GM12878 (cell line): Measurements from ENCODE around the gene MAPK13. TPM values are rescaled to one million over a fixed set of nuclear protein-coding genes. Genes with fewer than 3 reads are reported as not detected.

ENCODE experiments used
- CUX1 ChIP-seq: IDR thresholded peaks from 2 replicates; pipeline ENCODE4 v1.6.1; 2012; ENCODE audit warnings: improper control_type of control experiment, low read depth, low read length; ENCODE audit not compliant: insufficient replicate concordance
- IKZF1 ChIP-seq: fragments of 450-650 bp; conservative IDR thresholded peaks from 2 replicates; pipeline ENCODE4 v1.6.1; 2017; ENCODE audit warnings: antibody characterized with exemption, mild to moderate bottlenecking
- REST ChIP-seq: IDR thresholded peaks from 2 replicates; pipeline ENCODE4 v1.6.1; 2012; ENCODE audit warnings: mild to moderate bottlenecking, low read depth, low read length
- ZNF274 ChIP-seq: IDR thresholded peaks from one replicate; pipeline ENCODE4 v1.8.0; 2011; ENCODE audit not compliant: insufficient read length, insufficient read depth
- polyA plus RNA-seq, 11 experiments: library from polyadenylated mRNA; depleted of rRNA in 4 of 11; unstranded in 6 of 11; stranded (reverse) in 5 of 11; fragments of >200 nt; fragmentation: Nextera tagmentation in 4 of 11; fragmentation: Illumina TruSeq in 1 of 11; extraction: Ambion mirVana in 4 of 11; extraction: Trizol in 1 of 11; gene quantifications; 1 replicate in 1 of 11; 2 replicates in 10 of 11; pipeline versions ENCODE4 v1.2.1 to v1.2.3, GENCODE V29; 2011 to 2016; ENCODE audit warnings: inconsistent platforms in 2 of 11, missing spikeins in 2 of 11, low read depth in 1 of 11
- total RNA-seq, 4 experiments: library from RNA; depleted of rRNA in 3 of 4; stranded (reverse); fragments of >200 nt in 3 of 4; fragmentation: Illumina TruSeq in 1 of 4; extraction: Trizol in 1 of 4; gene quantifications; 2 replicates each; pipeline versions ENCODE4 v1.2.1 to v1.2.3, GENCODE V29; 2013 to 2021
- TF ChIP-seq, protein P1 (sequence below): fragments of 450-650 bp; formaldehyde crosslinking; IDR thresholded peaks from 2 replicates; pipeline ENCODE4 v1.4.0; 2022; ENCODE audit warnings: mild to moderate bottlenecking, moderate library complexity
- TF ChIP-seq, protein P2 (sequence below): fragments of 150-350 bp; IDR thresholded peaks from 2 replicates; pipeline ENCODE4 v1.6.1; 2014; ENCODE audit warnings: mild to moderate bottlenecking, low read depth, low read length
- TF ChIP-seq, protein P3 (sequence below): fragments of 450-650 bp; IDR thresholded peaks from 2 replicates; pipeline ENCODE4 v1.6.1; 2017; ENCODE audit warnings: low read depth, mild to moderate bottlenecking, moderate library complexity
- TF ChIP-seq, protein P4 (sequence below): fragments of 450-650 bp; IDR thresholded peaks from 2 replicates; pipeline ENCODE4 v1.6.1; 2017; ENCODE audit warnings: mild to moderate bottlenecking, low read depth, inconsistent platforms; ENCODE audit not compliant: poor library complexity, severe bottlenecking

Gene MAPK13
- total and polyA plus RNA-seq, 10 of the 15 experiments (the other 5 are each of a cell fraction or from before 2014, with no cell fraction given) = 1.8 to 48.0 (median 37.5) TPM

- TF ChIP-seq REST (no peak), IKZF1 (peak; percentile 67; the same call in 1 of the 2 replicates), CUX1 (no peak), ZNF274 (no peak)
- TF ChIP-seq, protein P1, sequence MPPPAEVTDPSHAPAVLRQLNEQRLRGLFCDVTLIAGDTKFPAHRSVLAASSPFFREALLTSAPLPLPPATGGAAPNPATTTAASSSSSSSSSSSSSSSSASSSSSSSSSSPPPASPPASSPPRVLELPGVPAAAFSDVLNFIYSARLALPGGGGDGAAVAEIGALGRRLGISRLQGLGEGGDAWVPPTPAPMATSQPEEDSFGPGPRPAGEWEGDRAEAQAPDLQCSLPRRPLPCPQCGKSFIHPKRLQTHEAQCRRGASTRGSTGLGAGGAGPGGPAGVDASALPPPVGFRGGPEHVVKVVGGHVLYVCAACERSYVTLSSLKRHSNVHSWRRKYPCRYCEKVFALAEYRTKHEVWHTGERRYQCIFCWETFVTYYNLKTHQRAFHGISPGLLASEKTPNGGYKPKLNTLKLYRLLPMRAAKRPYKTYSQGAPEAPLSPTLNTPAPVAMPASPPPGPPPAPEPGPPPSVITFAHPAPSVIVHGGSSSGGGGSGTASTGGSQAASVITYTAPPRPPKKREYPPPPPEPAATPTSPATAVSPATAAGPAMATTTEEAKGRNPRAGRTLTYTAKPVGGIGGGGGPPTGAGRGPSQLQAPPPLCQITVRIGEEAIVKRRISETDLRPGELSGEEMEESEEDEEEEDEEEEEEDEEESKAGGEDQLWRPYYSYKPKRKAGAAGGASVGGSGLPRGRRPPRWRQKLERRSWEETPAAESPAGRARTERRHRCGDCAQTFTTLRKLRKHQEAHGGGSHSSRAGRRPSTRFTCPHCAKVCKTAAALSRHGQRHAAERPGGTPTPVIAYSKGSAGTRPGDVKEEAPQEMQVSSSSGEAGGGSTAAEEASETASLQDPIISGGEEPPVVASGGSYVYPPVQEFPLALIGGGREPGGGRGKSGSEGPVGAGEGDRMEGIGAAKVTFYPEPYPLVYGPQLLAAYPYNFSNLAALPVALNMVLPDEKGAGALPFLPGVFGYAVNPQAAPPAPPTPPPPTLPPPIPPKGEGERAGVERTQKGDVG (CRISPR knock-in tag) = no peak
- TF ChIP-seq, protein P2, sequence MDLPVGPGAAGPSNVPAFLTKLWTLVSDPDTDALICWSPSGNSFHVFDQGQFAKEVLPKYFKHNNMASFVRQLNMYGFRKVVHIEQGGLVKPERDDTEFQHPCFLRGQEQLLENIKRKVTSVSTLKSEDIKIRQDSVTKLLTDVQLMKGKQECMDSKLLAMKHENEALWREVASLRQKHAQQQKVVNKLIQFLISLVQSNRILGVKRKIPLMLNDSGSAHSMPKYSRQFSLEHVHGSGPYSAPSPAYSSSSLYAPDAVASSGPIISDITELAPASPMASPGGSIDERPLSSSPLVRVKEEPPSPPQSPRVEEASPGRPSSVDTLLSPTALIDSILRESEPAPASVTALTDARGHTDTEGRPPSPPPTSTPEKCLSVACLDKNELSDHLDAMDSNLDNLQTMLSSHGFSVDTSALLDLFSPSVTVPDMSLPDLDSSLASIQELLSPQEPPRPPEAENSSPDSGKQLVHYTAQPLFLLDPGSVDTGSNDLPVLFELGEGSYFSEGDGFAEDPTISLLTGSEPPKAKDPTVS = no peak
- TF ChIP-seq, protein P3, sequence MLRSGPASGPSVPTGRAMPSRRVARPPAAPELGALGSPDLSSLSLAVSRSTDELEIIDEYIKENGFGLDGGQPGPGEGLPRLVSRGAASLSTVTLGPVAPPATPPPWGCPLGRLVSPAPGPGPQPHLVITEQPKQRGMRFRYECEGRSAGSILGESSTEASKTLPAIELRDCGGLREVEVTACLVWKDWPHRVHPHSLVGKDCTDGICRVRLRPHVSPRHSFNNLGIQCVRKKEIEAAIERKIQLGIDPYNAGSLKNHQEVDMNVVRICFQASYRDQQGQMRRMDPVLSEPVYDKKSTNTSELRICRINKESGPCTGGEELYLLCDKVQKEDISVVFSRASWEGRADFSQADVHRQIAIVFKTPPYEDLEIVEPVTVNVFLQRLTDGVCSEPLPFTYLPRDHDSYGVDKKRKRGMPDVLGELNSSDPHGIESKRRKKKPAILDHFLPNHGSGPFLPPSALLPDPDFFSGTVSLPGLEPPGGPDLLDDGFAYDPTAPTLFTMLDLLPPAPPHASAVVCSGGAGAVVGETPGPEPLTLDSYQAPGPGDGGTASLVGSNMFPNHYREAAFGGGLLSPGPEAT = 0 out of 2 replicates have a peak, but pooled peaks have one; percentile 31
- TF ChIP-seq, protein P4, sequence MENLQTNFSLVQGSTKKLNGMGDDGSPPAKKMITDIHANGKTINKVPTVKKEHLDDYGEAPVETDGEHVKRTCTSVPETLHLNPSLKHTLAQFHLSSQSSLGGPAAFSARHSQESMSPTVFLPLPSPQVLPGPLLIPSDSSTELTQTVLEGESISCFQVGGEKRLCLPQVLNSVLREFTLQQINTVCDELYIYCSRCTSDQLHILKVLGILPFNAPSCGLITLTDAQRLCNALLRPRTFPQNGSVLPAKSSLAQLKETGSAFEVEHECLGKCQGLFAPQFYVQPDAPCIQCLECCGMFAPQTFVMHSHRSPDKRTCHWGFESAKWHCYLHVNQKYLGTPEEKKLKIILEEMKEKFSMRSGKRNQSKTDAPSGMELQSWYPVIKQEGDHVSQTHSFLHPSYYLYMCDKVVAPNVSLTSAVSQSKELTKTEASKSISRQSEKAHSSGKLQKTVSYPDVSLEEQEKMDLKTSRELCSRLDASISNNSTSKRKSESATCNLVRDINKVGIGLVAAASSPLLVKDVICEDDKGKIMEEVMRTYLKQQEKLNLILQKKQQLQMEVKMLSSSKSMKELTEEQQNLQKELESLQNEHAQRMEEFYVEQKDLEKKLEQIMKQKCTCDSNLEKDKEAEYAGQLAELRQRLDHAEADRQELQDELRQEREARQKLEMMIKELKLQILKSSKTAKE = no peak
Observed at GRCh38 chr6:36123270-36124139, 6.8 kb upstream of the MAPK13 start (continued).
